ENCODE data around the gene GSTO2.
A peak's percentile ranks its signal among the peaks of the same experiment; 100 is the strongest.

GSTO2 gene

DNA sequence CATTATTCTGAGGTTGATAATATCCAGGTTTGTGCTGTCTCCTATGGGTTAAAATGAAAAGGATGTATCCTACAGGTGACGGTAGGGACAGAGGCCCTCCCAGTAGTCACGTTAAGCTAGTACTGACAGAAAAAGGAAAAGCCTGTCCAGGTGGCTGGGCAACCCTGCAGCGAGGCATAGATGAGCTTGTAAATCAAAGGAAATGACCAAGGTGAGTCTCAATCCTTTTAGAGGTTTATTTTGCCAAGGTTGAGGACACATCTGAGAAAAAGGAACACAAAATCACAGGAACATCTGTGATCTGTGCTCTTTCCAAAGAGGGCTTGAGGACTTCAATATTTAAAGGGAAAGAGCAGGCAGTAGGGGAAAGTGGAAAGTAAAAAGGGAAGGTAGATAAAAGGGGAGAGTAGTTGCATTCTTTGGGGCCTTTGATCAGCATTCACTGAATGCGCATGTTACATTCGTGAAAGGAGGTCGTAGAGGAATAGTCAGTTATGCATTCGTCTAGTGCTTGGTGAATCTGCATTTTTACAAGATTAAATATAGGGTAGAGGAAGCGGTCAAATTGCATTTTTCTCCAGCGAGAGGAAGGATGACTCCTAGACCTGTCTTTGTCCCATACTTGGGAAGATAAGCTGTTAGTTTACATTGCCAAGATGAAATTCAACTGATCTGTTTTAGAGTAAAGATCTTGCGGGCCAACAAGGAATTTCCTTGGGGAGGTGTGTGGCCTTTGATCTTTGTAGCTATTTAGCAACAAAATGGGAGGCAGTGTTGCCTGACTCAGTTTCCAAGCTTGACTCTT, 15.2 kb upstream of the GSTO2 start:
- 13 to 23% methylated on average over 9 of the region's 10 CpGs for WGBS, 2 experiments (ENCODE audit: insufficient coverage in 2 of 2)
- H3K4me3 ChIP-seq (ENCODE audit: extremely low read depth, insufficient read depth, low read length, poor library complexity, severe bottlenecking) = peak overlapping the region; percentile 86
- peaks cover 26% of the 10 kb centered on the region for H3K4me1 ChIP-seq (ENCODE audit: control insufficient read depth, insufficient read depth, low read length, poor library complexity, severe bottlenecking)
- H3K9me3 ChIP-seq (ENCODE audit: control insufficient read depth, low read length) = no peaks in the 10 kb centered on the region
- peak overlapping the region; percentile 48 for H3K27ac ChIP-seq (ENCODE audit: low read depth, low read length, severe bottlenecking)
- peaks cover 23% of the 10 kb centered on the region for H3K36me3 ChIP-seq (ENCODE audit: control insufficient read depth, insufficient read depth, low read length)

DNA sequence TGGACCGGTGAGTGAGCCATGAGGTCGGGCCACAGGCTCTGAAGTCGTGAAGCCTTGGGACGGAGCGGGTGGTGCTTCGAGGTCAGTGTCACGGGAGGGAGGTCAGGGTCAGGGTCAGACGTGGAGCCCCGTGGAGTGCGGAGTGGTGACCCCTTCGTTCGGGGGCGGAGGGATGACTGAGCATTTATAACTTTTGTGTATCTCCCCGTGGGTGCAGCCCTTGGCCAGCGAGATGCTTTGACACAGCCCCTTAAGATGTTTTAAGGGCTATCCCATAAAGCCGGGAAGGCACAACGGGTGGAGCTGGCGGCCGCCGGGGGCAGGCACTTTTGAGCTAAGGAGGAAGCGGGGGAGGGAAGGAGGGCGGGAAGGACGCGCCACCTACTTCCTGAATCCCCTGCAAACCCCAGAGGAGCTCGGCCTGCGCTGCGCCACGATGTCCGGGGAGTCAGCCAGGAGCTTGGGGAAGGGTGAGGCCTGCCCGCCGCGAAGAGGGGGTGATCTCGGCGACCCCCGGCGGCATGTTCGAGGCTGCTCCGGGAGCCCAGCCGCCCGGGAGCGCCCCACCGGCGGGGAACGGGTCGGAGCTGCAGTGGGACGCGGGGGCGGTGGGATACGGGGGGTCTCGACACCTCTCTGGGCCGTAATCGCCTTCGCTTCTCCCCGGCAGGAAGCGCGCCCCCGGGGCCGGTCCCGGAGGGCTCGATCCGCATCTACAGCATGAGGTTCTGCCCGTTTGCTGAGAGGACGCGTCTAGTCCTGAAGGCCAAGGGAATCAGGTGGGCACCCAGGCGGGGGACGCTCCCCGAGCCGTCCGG, 14.3 kb upstream of the GSTO2 start, which contains the start of gene GSTO1:
GSTO1 (plus strand) TSS at position 400 of the 818 bp plus-strand sequence; CDS start at position 437, 37 bp downstream.
- Histone ChIP-seq H3K36me3 (ENCODE audit: control insufficient read depth, insufficient read depth, low read length) (peaks cover 32% of the 10 kb centered on the region), H3K9me3 (ENCODE audit: control insufficient read depth, low read length) (no peaks in the 10 kb centered on the region), H3K4me1 (ENCODE audit: control insufficient read depth, insufficient read depth, low read length, poor library complexity, severe bottlenecking) (peaks cover 35% of the 10 kb centered on the region), H3K27ac (ENCODE audit: low read depth, low read length, severe bottlenecking) (peak within 1 kb of the TSS; percentile 48), H3K4me3 (ENCODE audit: extremely low read depth, insufficient read depth, low read length, poor library complexity, severe bottlenecking) (peak within 1 kb of the TSS; percentile 86)
- WGBS, 2 experiments (ENCODE audit: insufficient coverage in 2 of 2) = 1% methylated on average over 49 to 53 of the region's 69 CpGs

DNA sequence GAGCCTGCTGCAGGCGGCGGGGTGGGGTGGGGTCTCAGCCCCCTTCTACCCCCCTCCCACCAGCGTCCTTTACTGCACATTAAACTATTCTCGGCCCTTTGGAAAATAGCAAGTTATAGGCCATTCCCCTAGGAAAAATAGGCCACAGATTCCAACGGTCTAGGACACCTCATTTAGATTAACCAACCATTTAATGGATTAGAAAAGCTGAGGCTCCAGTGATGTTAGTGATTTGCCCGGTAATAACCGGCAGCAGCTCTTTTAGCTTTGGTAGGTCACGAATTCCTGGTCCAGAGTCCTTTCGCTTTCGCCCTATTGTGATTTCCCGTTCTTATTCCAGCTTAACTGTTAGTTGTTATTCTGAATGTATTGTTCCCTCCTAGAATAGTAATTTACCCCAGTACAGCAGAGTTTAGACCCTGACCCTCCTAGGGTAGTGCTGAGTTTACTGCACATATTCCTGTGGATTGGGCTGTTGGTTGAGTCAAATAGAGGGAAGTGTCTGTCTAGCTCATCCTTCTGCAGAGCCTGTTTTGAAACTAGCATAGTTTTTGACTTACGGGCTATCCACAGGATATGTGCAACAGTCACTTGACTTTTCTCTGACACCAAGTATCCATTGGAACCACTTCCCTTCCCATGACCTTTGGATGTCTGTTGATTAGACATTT, 13.5 kb upstream of the GSTO2 start:
- WGBS, 2 experiments (ENCODE audit: insufficient coverage in 2 of 2) = 0 to 7% methylated on average over 3 to 6 of the region's 12 CpGs
- Histone ChIP-seq H3K27ac (ENCODE audit: low read depth, low read length, severe bottlenecking) (peak overlapping the region; percentile 48), H3K9me3 (ENCODE audit: control insufficient read depth, low read length) (no peaks in the 10 kb centered on the region), H3K4me1 (ENCODE audit: control insufficient read depth, insufficient read depth, low read length, poor library complexity, severe bottlenecking) (peaks cover 42% of the 10 kb centered on the region), H3K36me3 (ENCODE audit: control insufficient read depth, insufficient read depth, low read length) (peaks cover 34% of the 10 kb centered on the region), H3K4me3 (ENCODE audit: extremely low read depth, insufficient read depth, low read length, poor library complexity, severe bottlenecking) (peak overlapping the region; percentile 86)

DNA sequence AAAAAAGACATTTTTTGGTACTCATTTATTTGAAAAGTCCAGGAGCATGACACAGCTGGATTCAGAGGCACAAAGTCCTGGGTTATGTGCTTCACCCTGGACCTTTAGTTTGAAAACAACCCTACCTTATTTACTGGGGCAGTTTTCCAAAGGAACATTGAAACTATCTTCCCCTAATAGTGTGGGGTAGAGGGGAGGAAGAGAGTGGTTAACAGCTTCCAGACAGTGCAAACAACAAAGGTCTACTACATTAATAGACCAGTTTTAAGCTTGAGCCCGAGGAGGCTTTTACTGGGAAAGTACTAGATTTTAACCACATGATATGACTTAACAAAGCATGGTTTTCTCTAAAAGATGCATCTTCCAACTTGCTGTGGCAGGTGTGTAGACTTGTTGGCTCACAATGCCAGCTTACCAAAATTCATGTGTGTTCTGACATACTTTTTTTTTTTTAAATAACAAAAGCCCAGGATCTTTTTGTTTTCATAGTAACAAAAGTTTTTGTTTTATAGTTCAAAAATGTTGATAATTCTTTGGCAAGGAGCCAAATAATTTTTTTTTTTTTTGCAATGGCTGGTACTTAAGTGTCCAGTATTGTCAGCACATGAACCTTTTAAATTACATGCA, 12.5 kb upstream of the GSTO2 start:
- Histone ChIP-seq H3K9me3 (ENCODE audit: control insufficient read depth, low read length) (no peaks in the 10 kb centered on the region), H3K36me3 (ENCODE audit: control insufficient read depth, insufficient read depth, low read length) (peaks cover 39% of the 10 kb centered on the region), H3K27ac (ENCODE audit: low read depth, low read length, severe bottlenecking) (peak overlapping the region; percentile 46), H3K4me3 (ENCODE audit: extremely low read depth, insufficient read depth, low read length, poor library complexity, severe bottlenecking) (peak overlapping the region; percentile 86), H3K4me1 (ENCODE audit: control insufficient read depth, insufficient read depth, low read length, poor library complexity, severe bottlenecking) (peaks cover 52% of the 10 kb centered on the region)
- no CpG with 5 or more reads among the region's 1 CpG for WGBS, 2 experiments (ENCODE audit: insufficient coverage in 2 of 2)

- Histone ChIP-seq H3K4me3 (ENCODE audit: extremely low read depth, insufficient read depth, low read length, poor library complexity, severe bottlenecking) (no peak overlapping the region), H3K27ac (ENCODE audit: low read depth, low read length, severe bottlenecking) (no peak overlapping the region), H3K9me3 (ENCODE audit: control insufficient read depth, low read length) (no peaks in the 10 kb centered on the region), H3K4me1 (ENCODE audit: control insufficient read depth, insufficient read depth, low read length, poor library complexity, severe bottlenecking) (peaks cover 60% of the 10 kb centered on the region), H3K36me3 (ENCODE audit: control insufficient read depth, insufficient read depth, low read length) (peaks cover 47% of the 10 kb centered on the region)
- 100% methylated on average over 2 of the region's 5 CpGs; no CpG with 5 or more reads in 1 of the 2 experiments for WGBS, 2 experiments (ENCODE audit: insufficient coverage in 2 of 2)
Observed at GRCh38 chr10:104257235-104257634, 11.7 kb upstream of the GSTO2 start.

DNA sequence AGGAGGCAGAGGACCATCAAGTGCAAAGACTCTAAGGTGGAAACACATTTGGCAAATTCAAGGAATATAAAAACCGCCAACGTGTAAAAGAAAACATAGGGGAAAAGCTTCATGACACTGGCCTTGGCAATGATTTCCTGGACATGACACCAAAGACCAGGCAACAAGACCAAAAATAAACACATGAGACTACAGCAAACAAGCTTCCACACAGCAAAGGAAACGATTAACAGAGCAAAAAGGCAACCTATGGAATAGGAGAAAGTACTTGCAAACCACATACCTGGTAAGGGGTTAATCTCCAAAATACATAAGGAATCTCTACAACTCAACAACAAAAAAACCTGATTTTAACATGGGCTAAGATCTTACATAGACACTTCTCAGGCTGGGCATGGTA, 10.8 kb upstream of the GSTO2 start:
- Histone ChIP-seq H3K36me3 (ENCODE audit: control insufficient read depth, insufficient read depth, low read length) (peaks cover 57% of the 10 kb centered on the region), H3K27ac (ENCODE audit: low read depth, low read length, severe bottlenecking) (no peak overlapping the region), H3K9me3 (ENCODE audit: control insufficient read depth, low read length) (no peaks in the 10 kb centered on the region), H3K4me3 (ENCODE audit: extremely low read depth, insufficient read depth, low read length, poor library complexity, severe bottlenecking) (no peak overlapping the region), H3K4me1 (ENCODE audit: control insufficient read depth, insufficient read depth, low read length, poor library complexity, severe bottlenecking) (peaks cover 55% of the 10 kb centered on the region)
- WGBS, 2 experiments (ENCODE audit: insufficient coverage in 2 of 2) = 81 to 100% methylated on average over 2 of the region's 3 CpGs

GRCh38 chr10:104259456-104259855, 9.5 kb upstream of the GSTO2 start:
- Histone ChIP-seq H3K4me3 (ENCODE audit: extremely low read depth, insufficient read depth, low read length, poor library complexity, severe bottlenecking) (no peak overlapping the region), H3K27ac (ENCODE audit: low read depth, low read length, severe bottlenecking) (peak overlapping the region; percentile 72), H3K36me3 (ENCODE audit: control insufficient read depth, insufficient read depth, low read length) (peaks cover 62% of the 10 kb centered on the region), H3K4me1 (ENCODE audit: control insufficient read depth, insufficient read depth, low read length, poor library complexity, severe bottlenecking) (peaks cover 50% of the 10 kb centered on the region), H3K9me3 (ENCODE audit: control insufficient read depth, low read length) (no peaks in the 10 kb centered on the region)
- 100% methylated on average over 2 of the region's 3 CpGs for WGBS, 2 experiments (ENCODE audit: insufficient coverage in 2 of 2)

DNA sequence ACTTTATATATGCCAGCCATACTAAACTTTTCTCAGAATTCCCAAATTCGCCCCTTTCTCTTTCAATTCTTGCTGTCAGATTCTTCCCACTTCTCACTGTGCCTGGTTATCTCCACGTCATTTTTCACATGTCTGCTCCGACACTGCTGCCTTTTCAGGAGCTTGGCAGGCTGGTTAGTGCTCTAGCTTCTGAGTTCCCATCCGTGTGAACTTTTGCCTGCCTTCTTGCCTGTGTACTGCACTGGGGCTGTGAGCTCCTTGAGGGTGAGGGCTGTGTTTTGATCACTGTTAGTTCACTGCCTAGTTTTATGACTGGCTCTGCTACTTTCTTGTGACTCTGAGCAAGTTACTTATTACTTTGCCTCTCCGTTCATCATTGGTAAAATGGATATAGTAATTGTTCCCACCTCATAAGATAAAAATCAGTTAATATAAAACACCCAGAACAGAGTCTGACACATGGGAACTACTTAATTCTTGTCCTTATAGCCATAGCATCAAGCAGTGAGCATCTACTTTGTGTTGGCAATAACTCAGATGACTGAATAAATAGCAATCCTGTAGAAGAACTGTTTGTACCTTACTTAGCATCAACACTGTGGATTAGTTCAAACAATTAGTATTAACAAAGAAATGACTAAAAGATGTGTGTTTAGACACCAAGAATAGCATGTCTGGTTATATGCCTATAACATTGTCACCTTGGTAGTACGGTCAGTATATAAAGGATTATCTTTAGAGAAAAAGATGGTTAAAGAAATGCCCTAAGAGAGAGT, 8.8 kb upstream of the GSTO2 start:
- peaks cover 50% of the 10 kb centered on the region for H3K4me1 ChIP-seq (ENCODE audit: control insufficient read depth, insufficient read depth, low read length, poor library complexity, severe bottlenecking)
- WGBS, 2 experiments (ENCODE audit: insufficient coverage in 2 of 2) = 73 to 77% methylated on average over 4 to 5 of the region's 6 CpGs
- no peak overlapping the region for H3K4me3 ChIP-seq (ENCODE audit: extremely low read depth, insufficient read depth, low read length, poor library complexity, severe bottlenecking)
- no peaks in the 10 kb centered on the region for H3K9me3 ChIP-seq (ENCODE audit: control insufficient read depth, low read length)
- H3K36me3 ChIP-seq (ENCODE audit: control insufficient read depth, insufficient read depth, low read length) = peaks cover 70% of the 10 kb centered on the region
- H3K27ac ChIP-seq (ENCODE audit: low read depth, low read length, severe bottlenecking) = peak overlapping the region; percentile 72

DNA sequence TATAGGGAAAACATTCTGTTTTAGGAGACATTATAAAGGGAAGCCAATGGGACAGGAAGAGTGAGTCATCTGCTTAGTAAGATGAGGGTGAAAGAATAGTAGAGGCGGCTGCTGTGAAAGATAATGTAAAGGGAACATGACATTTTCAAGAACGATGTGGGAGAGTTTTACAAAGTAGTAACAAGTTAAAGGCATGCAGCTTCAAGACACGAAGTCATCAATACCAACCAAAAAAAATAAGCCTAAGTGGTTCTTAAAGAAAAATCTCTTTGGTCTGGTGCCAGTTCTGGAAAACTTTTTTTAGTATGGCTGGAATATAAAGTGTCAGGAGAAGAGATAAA, 8.2 kb upstream of the GSTO2 start:
- Histone ChIP-seq H3K27ac (ENCODE audit: low read depth, low read length, severe bottlenecking) (peak overlapping the region; percentile 72), H3K4me1 (ENCODE audit: control insufficient read depth, insufficient read depth, low read length, poor library complexity, severe bottlenecking) (peaks cover 50% of the 10 kb centered on the region), H3K9me3 (ENCODE audit: control insufficient read depth, low read length) (no peaks in the 10 kb centered on the region), H3K36me3 (ENCODE audit: control insufficient read depth, insufficient read depth, low read length) (peaks cover 75% of the 10 kb centered on the region), H3K4me3 (ENCODE audit: extremely low read depth, insufficient read depth, low read length, poor library complexity, severe bottlenecking) (no peak overlapping the region)
- 38 to 60% methylated on average over 1 of the region's 3 CpGs for WGBS, 2 experiments (ENCODE audit: insufficient coverage in 2 of 2)

GRCh38 chr10:104262055-104262454, 6.9 kb upstream of the GSTO2 start:
- H3K27ac ChIP-seq (ENCODE audit: low read depth, low read length, severe bottlenecking) = peak overlapping the region; percentile 24
- WGBS, 2 experiments (ENCODE audit: insufficient coverage in 2 of 2) = 92 to 94% methylated on average over 4 to 5 of the region's 5 CpGs
- peaks cover 46% of the 10 kb centered on the region for H3K4me1 ChIP-seq (ENCODE audit: control insufficient read depth, insufficient read depth, low read length, poor library complexity, severe bottlenecking)
- peaks cover 81% of the 10 kb centered on the region for H3K36me3 ChIP-seq (ENCODE audit: control insufficient read depth, insufficient read depth, low read length)
- no peaks in the 10 kb centered on the region for H3K9me3 ChIP-seq (ENCODE audit: control insufficient read depth, low read length)
- no peak overlapping the region for H3K4me3 ChIP-seq (ENCODE audit: extremely low read depth, insufficient read depth, low read length, poor library complexity, severe bottlenecking)

Measured in mesodermal cell (in vitro differentiated cells).